Neural crest cell (in vitro differentiated cells): ENCODE results near the gene NFE2L1. TPM values are rescaled to one million over a fixed set of nuclear protein-coding genes. Genes with fewer than 3 reads are reported as not detected.

ENCODE experiments used
- DNase-seq: peaks from one replicate; pipeline ENCODE4 v3.0.0; 2021; ENCODE audit warnings: low read depth, mixed read lengths, low spot score
- H3K27ac Mint-ChIP-seq: one replicate; pipeline ENCODE4 v1.8.0; 2021; ENCODE audit warnings: mild to moderate bottlenecking, mixed read lengths; ENCODE audit not compliant: unreplicated experiment
- H3K27me3 Mint-ChIP-seq: 2 replicates; pipeline ENCODE4 v1.8.0; 2021; ENCODE audit warnings: low read depth, mild to moderate bottlenecking, mixed read lengths
- H3K36me3 Mint-ChIP-seq: 2 replicates; pipeline ENCODE4 v1.8.0; 2021; ENCODE audit warnings: low read depth, mild to moderate bottlenecking, mixed read lengths
- H3K4me1 Mint-ChIP-seq: 2 replicates; pipeline ENCODE4 v1.8.0; 2021; ENCODE audit warnings: mixed read lengths
- H3K4me3 Mint-ChIP-seq: one replicate; pipeline ENCODE4 v1.8.0; 2021; ENCODE audit warnings: mild to moderate bottlenecking, mixed read lengths
- H3K9me3 Mint-ChIP-seq: 2 replicates; pipeline ENCODE4 v1.8.0; 2021; ENCODE audit warnings: mixed read lengths
- CTCF ChIP-seq: fragments of 200-600 bp; sonication (generic); conservative IDR thresholded peaks from 2 replicates; pipeline ENCODE4 v1.5.0; 2021; ENCODE audit warnings: antibody characterized with exemption, mild to moderate bottlenecking
- total RNA-seq: library from RNA; stranded (reverse); gene quantifications from 2 replicates; pipeline ENCODE4 v1.2.1, GENCODE V29; 2021

The NFE2L1 gene
- total RNA-seq, 1 donor from 2014 or later = 121 TPM

GRCh38 chr17:48002916-48003416 lies 45.2 kb upstream of the NFE2L1 start:
- Mint-ChIP-seq H3K27me3 (peaks cover 3% of the 10 kb centered on the region), H3K9me3 (no peaks in the 10 kb centered on the region), H3K36me3 (peaks cover 3% of the 10 kb centered on the region), H3K27ac (peak overlapping the region; percentile 98), H3K4me3 (peak overlapping the region; percentile 68), H3K4me1 (peaks cover 77% of the 10 kb centered on the region)
- DNase-seq = no peak
- TF ChIP-seq CTCF = no peak

GRCh38 chr17:48003417-48004151 lies 44.6 kb upstream of the NFE2L1 start:
- Mint-ChIP-seq H3K9me3 (peaks cover 3% of the 10 kb centered on the region), H3K4me3 (peak overlapping the region; percentile 68), H3K36me3 (peaks cover 4% of the 10 kb centered on the region), H3K27ac (peak overlapping the region; percentile 98), H3K4me1 (peaks cover 78% of the 10 kb centered on the region), H3K27me3 (peaks cover 3% of the 10 kb centered on the region)
- TF ChIP-seq CTCF = no peak
- DNase-seq = no peak

- H3K4me1 Mint-ChIP-seq = peaks cover 78% of the 10 kb centered on the region
- H3K4me3 Mint-ChIP-seq = peak overlapping the region; percentile 51
- peaks cover 3% of the 10 kb centered on the region for H3K27me3 Mint-ChIP-seq
- no peak for TF ChIP-seq CTCF
- peak overlapping the region; percentile 98 for H3K27ac Mint-ChIP-seq
- H3K9me3 Mint-ChIP-seq = peaks cover 4% of the 10 kb centered on the region
- peaks cover 2% of the 10 kb centered on the region for H3K36me3 Mint-ChIP-seq
- no peak for DNase-seq
Measured at GRCh38 chr17:48004983-48005382, 43.2 kb upstream of the NFE2L1 start.

GRCh38 chr17:48006936-48007709 lies 41.0 kb upstream of the NFE2L1 start:
- H3K27ac Mint-ChIP-seq = peak overlapping the region; percentile 90
- no peak for TF ChIP-seq CTCF
- H3K4me1 Mint-ChIP-seq = peaks cover 84% of the 10 kb centered on the region
- peaks cover 4% of the 10 kb centered on the region for H3K9me3 Mint-ChIP-seq
- no peak for DNase-seq
- H3K27me3 Mint-ChIP-seq = peaks cover 3% of the 10 kb centered on the region
- peak overlapping the region; percentile 65 for H3K4me3 Mint-ChIP-seq
- peaks cover 2% of the 10 kb centered on the region for H3K36me3 Mint-ChIP-seq

- H3K4me1 Mint-ChIP-seq = peaks cover 82% of the 10 kb centered on the region
- H3K27me3 Mint-ChIP-seq = no peaks in the 10 kb centered on the region
- no peak for DNase-seq
- H3K36me3 Mint-ChIP-seq = peaks cover 2% of the 10 kb centered on the region
- TF ChIP-seq CTCF = no peak
- H3K27ac Mint-ChIP-seq = no peak overlapping the region
- H3K4me3 Mint-ChIP-seq = peak overlapping the region; percentile 75
- H3K9me3 Mint-ChIP-seq = peaks cover 4% of the 10 kb centered on the region
Measured at GRCh38 chr17:48010193-48010592, 38.0 kb upstream of the NFE2L1 start.
